HG02588 (cell line): ENCODE results near the gene TMEM238L.

Experiments used
- ATAC-seq: cut with Tn5 transposase; IDR thresholded peaks from one replicate; pipeline ENCODE4 v1.9.1; 2021; ENCODE audit warnings: mild to moderate bottlenecking, moderate library complexity; ENCODE audit not compliant: unreplicated experiment

The TMEM238L gene

GRCh38 chr17:10805911-10806310 is 2.0 kb upstream of the TMEM238L start:
- ATAC-seq: no peak

- no peak for ATAC-seq
Measured at GRCh38 chr17:10804546-10804945, 647 bp upstream of the TMEM238L start.

- ATAC-seq: no peak
Measured at GRCh38 chr17:10803350-10803749, 549 bp downstream of the TMEM238L start.

GRCh38 chr17:10802496-10803284 is 1.2 kb downstream of the TMEM238L start:
- no peak for ATAC-seq

- ATAC-seq: no peak
Measured at GRCh38 chr17:10799407-10799806, 4.5 kb downstream of the TMEM238L start.

GRCh38 chr17:10798910-10799309 is 5.0 kb downstream of the TMEM238L start:
- no peak for ATAC-seq

GRCh38 chr17:10798332-10798749 is 5.6 kb downstream of the TMEM238L start:
- no peak for ATAC-seq

GRCh38 chr17:10797476-10798328 is 6.2 kb downstream of the TMEM238L start:
- ATAC-seq: no peak

- ATAC-seq: no peak
Measured at GRCh38 chr17:10793816-10794215, 10.1 kb downstream of the TMEM238L start.

- no peak for ATAC-seq
Measured at GRCh38 chr17:10793256-10793655, 10.6 kb downstream of the TMEM238L start.

- ATAC-seq: no peak
Measured at GRCh38 chr17:10792151-10792550, 11.7 kb downstream of the TMEM238L start.

GRCh38 chr17:10790491-10791401 is 13.2 kb downstream of the TMEM238L start:
- no peak for ATAC-seq

GRCh38 chr17:10789694-10790271 is 14.1 kb downstream of the TMEM238L start:
- no peak for ATAC-seq

GRCh38 chr17:10787306-10788045 is 16.4 kb downstream of the TMEM238L start:
- no peak for ATAC-seq

- ATAC-seq: no peak
Measured at GRCh38 chr17:10785295-10785694, 18.6 kb downstream of the TMEM238L start.

- no peak for ATAC-seq
Measured at GRCh38 chr17:10779609-10780008, 24.3 kb downstream of the TMEM238L start.

- no peak for ATAC-seq
Measured at GRCh38 chr17:10777890-10778289, 26.0 kb downstream of the TMEM238L start.

GRCh38 chr17:10777131-10777807 is 26.6 kb downstream of the TMEM238L start:
- no peak for ATAC-seq

GRCh38 chr17:10776381-10776780 is 27.5 kb downstream of the TMEM238L start:
- ATAC-seq: no peak
